ENCODE measurements around the gene ANKS1B.

The ANKS1B gene

GRCh38 chr12:98909746-98910145 is 1075.0 kb downstream of the ANKS1B start:
- no peak overlapping the region for H3K4me3 ChIP-seq (ENCODE audit: low read depth, low read length)
- no peaks in the 10 kb centered on the region for H3K36me3 ChIP-seq
- DNase-seq: no peak
- H3K9me3 ChIP-seq: no peaks in the 10 kb centered on the region
- TF ChIP-seq, protein P1, sequence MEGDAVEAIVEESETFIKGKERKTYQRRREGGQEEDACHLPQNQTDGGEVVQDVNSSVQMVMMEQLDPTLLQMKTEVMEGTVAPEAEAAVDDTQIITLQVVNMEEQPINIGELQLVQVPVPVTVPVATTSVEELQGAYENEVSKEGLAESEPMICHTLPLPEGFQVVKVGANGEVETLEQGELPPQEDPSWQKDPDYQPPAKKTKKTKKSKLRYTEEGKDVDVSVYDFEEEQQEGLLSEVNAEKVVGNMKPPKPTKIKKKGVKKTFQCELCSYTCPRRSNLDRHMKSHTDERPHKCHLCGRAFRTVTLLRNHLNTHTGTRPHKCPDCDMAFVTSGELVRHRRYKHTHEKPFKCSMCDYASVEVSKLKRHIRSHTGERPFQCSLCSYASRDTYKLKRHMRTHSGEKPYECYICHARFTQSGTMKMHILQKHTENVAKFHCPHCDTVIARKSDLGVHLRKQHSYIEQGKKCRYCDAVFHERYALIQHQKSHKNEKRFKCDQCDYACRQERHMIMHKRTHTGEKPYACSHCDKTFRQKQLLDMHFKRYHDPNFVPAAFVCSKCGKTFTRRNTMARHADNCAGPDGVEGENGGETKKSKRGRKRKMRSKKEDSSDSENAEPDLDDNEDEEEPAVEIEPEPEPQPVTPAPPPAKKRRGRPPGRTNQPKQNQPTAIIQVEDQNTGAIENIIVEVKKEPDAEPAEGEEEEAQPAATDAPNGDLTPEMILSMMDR (IDR thresholded peaks at IDR 0.05; ENCODE audit: low read depth, low read length): no peak
- H3K27me3 ChIP-seq: no peaks in the 10 kb centered on the region
- no peaks in the 10 kb centered on the region for H3K4me1 ChIP-seq

DNA sequence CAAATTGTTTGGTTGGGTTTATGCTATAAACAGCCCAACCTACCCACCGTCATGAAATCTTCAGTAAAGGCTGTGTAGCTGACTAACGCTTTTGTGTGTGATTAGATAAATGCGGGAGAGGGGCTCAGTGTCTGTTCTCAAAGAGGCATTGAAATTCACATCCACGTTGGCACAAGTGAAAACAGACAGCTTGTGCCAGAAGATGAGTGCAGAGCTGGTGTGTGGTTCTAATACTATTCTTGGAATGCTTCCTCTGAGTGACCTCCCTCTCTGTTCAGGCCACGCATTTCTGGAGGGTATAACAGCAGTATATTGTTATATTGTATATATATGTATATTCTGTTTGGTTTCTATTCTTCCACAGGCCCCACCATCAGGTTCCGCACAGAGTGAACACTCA is 1075.9 kb downstream of the ANKS1B start:
- Histone ChIP-seq H3K9me3 (no peaks in the 10 kb centered on the region), H3K27me3 (no peaks in the 10 kb centered on the region), H3K4me3 (ENCODE audit: low read depth, low read length) (no peak overlapping the region), H3K36me3 (no peaks in the 10 kb centered on the region), H3K4me1 (no peaks in the 10 kb centered on the region)
- no peak for DNase-seq
- TF ChIP-seq, protein P1 (IDR thresholded peaks at IDR 0.05; ENCODE audit: low read depth, low read length): no peak

DNA sequence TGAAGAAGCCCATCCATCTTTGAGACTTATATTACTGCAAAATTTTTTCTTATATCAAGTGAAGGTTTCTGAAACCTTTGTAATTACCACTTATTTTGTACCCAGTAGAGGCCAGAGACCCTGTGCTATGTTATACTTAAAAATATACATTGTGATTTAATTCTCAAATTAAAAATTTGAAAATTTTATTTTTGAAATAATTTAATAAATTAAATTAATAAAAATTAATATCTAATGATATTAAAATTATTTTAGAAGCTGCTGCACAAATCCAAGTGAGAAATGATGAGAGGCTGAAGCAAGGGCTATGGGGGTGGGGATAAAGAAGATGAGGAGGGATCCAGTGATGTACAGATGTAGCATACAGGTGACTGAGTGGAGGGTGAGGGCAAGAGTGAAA is 1080.9 kb downstream of the ANKS1B start:
- Histone ChIP-seq H3K27me3 (no peaks in the 10 kb centered on the region), H3K4me3 (ENCODE audit: low read depth, low read length) (no peak overlapping the region), H3K36me3 (no peaks in the 10 kb centered on the region), H3K9me3 (no peaks in the 10 kb centered on the region), H3K4me1 (no peaks in the 10 kb centered on the region)
- TF ChIP-seq, protein P1 (IDR thresholded peaks at IDR 0.05; ENCODE audit: low read depth, low read length): no peak
- DNase-seq: no peak

DNA sequence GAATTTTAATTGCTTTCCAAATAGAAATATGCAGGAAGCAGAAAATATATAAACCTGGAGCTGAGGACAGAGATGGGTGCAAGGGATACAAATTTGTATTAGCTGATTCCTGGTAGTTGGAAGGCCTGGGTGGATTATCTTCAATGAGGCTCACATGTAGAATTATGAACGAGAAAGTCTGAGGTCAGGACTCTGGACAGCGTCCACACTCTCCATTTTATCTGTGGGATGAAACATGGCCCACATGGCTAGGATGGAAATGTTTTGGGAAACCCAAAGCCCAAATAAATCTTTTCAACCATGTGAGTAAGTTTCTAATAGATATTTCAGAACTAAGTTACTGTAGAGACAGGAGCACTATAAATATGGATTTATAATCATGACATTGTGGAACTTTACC is 1083.5 kb downstream of the ANKS1B start:
- H3K4me3 ChIP-seq (ENCODE audit: low read depth, low read length): no peak overlapping the region

GRCh38 chr12:98896938-98897337 is 1087.8 kb downstream of the ANKS1B start:
- Histone ChIP-seq H3K4me1 (no peaks in the 10 kb centered on the region), H3K4me3 (ENCODE audit: low read depth, low read length) (no peak overlapping the region), H3K27me3 (peaks cover 49% of the 10 kb centered on the region), H3K9me3 (no peaks in the 10 kb centered on the region), H3K36me3 (no peaks in the 10 kb centered on the region)
- TF ChIP-seq, protein P1 (IDR thresholded peaks at IDR 0.05; ENCODE audit: low read depth, low read length): no peak
- DNase-seq: no peak

More for the DNA sequence above, 1083.5 kb downstream of the ANKS1B start:
- no peak for DNase-seq
- Histone ChIP-seq H3K9me3 (no peaks in the 10 kb centered on the region), H3K36me3 (no peaks in the 10 kb centered on the region), H3K27me3 (peaks cover 9% of the 10 kb centered on the region), H3K4me1 (no peaks in the 10 kb centered on the region)
- TF ChIP-seq, protein P1 (IDR thresholded peaks at IDR 0.05; ENCODE audit: low read depth, low read length): no peak

GRCh38 chr12:98895086-98895651 is 1089.6 kb downstream of the ANKS1B start:
- DNase-seq: peak; percentile 6
- Histone ChIP-seq H3K9me3 (no peaks in the 10 kb centered on the region), H3K4me3 (ENCODE audit: low read depth, low read length) (no peak overlapping the region), H3K4me1 (no peaks in the 10 kb centered on the region), H3K36me3 (no peaks in the 10 kb centered on the region), H3K27me3 (peaks cover 59% of the 10 kb centered on the region)
- TF ChIP-seq, protein P1 (IDR thresholded peaks at IDR 0.05; ENCODE audit: low read depth, low read length): no peak
